Coronary artery (tissue), 2 donors: ENCODE data around the gene CELF2.

Experiments used
- DNase-seq: peaks from one replicate; pipeline ENCODE4 v3.0.0-alpha.2; 2017; ENCODE audit warnings: low spot score
- H3K27ac ChIP-seq, 2 donors: fragments of 200-600 bp; sonication (generic); one replicate each; pipeline ENCODE4 v1.5.1; 2016 to 2019
- H3K4me3 ChIP-seq: fragments of 200-600 bp; sonication (generic); 2 replicates; pipeline ENCODE4 v1.5.1; 2016; ENCODE audit warnings: mild to moderate bottlenecking, moderate library complexity
- TF ChIP-seq, protein P1 (sequence below): fragments of 200-600 bp; sonication (generic); IDR thresholded peaks from one replicate; pipeline ENCODE4 v1.5.1; 2019; ENCODE audit warnings: antibody characterized with exemption

The CELF2 gene

GRCh38 chr10:11206676-11207559, 189.2 kb downstream of the CELF2 start:
- Histone ChIP-seq H3K27ac (no peak overlapping the region), H3K4me3 (no peak overlapping the region)
- DNase-seq = no peak
- TF ChIP-seq, protein P1, sequence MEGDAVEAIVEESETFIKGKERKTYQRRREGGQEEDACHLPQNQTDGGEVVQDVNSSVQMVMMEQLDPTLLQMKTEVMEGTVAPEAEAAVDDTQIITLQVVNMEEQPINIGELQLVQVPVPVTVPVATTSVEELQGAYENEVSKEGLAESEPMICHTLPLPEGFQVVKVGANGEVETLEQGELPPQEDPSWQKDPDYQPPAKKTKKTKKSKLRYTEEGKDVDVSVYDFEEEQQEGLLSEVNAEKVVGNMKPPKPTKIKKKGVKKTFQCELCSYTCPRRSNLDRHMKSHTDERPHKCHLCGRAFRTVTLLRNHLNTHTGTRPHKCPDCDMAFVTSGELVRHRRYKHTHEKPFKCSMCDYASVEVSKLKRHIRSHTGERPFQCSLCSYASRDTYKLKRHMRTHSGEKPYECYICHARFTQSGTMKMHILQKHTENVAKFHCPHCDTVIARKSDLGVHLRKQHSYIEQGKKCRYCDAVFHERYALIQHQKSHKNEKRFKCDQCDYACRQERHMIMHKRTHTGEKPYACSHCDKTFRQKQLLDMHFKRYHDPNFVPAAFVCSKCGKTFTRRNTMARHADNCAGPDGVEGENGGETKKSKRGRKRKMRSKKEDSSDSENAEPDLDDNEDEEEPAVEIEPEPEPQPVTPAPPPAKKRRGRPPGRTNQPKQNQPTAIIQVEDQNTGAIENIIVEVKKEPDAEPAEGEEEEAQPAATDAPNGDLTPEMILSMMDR = no peak

DNA sequence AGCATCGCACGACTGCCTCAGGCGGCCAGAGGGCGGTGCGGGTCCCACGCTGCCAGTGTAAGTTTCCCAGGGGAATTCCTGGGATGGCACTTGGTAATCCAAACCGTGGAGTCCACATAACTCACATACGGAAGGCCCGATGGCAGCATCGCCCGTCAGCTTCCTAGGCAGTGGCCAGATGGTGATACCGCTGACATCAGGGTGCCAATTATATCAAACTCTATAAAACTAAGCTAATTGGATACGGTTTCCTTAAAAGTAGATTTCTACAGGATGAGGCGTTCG, 189.8 kb downstream of the CELF2 start:
- DNase-seq = no peak
- TF ChIP-seq, protein P1 = no peak
- H3K27ac ChIP-seq = no peak overlapping the region
- H3K4me3 ChIP-seq = no peak overlapping the region

DNA sequence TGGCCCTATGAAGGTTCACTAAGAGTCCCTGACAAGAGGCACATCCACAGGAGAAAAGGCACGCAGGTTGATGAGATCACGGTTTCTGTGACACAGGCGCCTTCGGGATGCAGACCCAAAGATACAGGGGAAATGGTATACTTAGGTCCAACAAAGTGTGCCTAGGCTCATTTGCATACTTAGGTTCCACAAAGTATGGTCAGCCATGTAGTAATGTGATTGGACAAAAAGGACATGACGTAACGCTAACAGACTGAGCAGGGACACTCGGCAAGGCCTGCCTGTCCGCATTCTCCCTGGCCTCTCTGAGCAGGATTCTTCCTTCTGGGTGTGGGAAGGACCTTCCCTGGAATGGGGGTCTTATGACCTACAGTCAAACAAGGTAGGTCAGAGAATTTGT, 190.6 kb downstream of the CELF2 start:
- no peak overlapping the region for H3K4me3 ChIP-seq
- TF ChIP-seq, protein P1 = no peak
- H3K27ac ChIP-seq = no peak overlapping the region
- DNase-seq = no peak

- TF ChIP-seq, protein P1 = no peak
- no peak overlapping the region for H3K27ac ChIP-seq
- no peak for DNase-seq
- no peak overlapping the region for H3K4me3 ChIP-seq
These were observed 191.5 kb downstream of the CELF2 start for GRCh38 chr10:11208908-11209829.

DNA sequence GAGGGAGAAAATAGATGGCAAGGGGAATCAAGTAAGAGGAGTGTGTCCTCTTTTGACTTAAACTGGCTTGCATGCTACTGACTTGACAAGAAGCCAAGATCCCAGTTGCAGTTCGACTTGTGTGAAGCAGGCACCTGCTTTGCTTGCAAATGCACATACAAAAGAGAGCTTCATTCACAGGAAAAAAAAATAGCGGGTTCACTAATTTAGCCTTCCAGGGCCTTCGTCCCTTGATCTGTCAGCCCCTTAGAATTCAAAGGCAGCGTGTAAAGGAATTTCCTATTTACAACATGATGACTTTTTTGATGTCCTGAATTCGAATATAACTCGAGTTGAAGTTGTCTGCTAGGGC, 192.1 kb downstream of the CELF2 start:
- DNase-seq = no peak
- Histone ChIP-seq H3K27ac (no peak overlapping the region), H3K4me3 (no peak overlapping the region)
- TF ChIP-seq, protein P1 = no peak

- H3K27ac ChIP-seq = no peak overlapping the region
- no peak overlapping the region for H3K4me3 ChIP-seq
- TF ChIP-seq, protein P1 = no peak
- no peak for DNase-seq
These were observed 192.7 kb downstream of the CELF2 start for GRCh38 chr10:11210211-11210922.
